B cell (primary cell): Measurements from ENCODE around the gene DNAJC16.

Experiments
- CTCF ChIP-seq: fragments of 200-600 bp; IDR thresholded peaks from one replicate; pipeline ENCODE4 v1.8.0; 2022; ENCODE audit warnings: antibody characterized with exemption, mild to moderate bottlenecking
- EZH2 ChIP-seq: IDR thresholded peaks from 2 replicates; pipeline ENCODE4 v1.6.1; 2012; ENCODE audit warnings: borderline replicate concordance, low read depth, mild to moderate bottlenecking, moderate library complexity, low read length; ENCODE audit not compliant: insufficient read depth, poor library complexity, severe bottlenecking

- no peak for TF ChIP-seq CTCF
- no peak for TF ChIP-seq EZH2
These were observed 20.0 kb downstream of the DNAJC16 start for GRCh38 chr1:15546641-15547040.
